ENCODE results near the gene CDKAL1.

The CDKAL1 gene

DNA sequence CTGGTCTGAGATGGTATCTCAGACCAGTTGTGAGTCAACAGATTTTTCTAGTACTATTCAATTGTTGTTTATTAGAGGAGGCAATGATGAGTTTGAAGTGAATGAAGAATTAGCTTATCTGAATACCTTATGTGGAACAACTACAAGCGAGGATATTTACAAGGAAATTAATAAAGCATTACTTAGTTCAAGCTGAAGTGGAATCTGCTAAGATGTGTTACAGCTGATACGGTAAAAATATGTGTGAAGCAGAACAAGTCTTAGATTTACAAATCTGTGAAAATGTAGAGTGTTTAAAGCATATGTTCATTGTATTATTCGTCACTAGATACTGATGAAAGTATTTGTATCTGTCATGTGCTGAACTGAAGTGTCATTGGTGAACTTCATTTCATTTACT, 272.4 kb downstream of the CDKAL1 start:
- TF ChIP-seq, protein P1, sequence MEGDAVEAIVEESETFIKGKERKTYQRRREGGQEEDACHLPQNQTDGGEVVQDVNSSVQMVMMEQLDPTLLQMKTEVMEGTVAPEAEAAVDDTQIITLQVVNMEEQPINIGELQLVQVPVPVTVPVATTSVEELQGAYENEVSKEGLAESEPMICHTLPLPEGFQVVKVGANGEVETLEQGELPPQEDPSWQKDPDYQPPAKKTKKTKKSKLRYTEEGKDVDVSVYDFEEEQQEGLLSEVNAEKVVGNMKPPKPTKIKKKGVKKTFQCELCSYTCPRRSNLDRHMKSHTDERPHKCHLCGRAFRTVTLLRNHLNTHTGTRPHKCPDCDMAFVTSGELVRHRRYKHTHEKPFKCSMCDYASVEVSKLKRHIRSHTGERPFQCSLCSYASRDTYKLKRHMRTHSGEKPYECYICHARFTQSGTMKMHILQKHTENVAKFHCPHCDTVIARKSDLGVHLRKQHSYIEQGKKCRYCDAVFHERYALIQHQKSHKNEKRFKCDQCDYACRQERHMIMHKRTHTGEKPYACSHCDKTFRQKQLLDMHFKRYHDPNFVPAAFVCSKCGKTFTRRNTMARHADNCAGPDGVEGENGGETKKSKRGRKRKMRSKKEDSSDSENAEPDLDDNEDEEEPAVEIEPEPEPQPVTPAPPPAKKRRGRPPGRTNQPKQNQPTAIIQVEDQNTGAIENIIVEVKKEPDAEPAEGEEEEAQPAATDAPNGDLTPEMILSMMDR (conservative IDR thresholded peaks at IDR 0.05; ENCODE audit: low read depth, low read length) = no peak
- H3K4me1 ChIP-seq (ENCODE audit: low read depth, poor library complexity, severe bottlenecking) = no peaks in the 10 kb centered on the region
- no peaks in the 10 kb centered on the region for H3K27me3 ChIP-seq (ENCODE audit: insufficient read depth, low read depth)
- H4K20me1 ChIP-seq (ENCODE audit: insufficient read depth) = no peaks in the 10 kb centered on the region
- no peak overlapping the region for H2AFZ ChIP-seq (ENCODE audit: low read depth)
- no peak overlapping the region for H3K27ac ChIP-seq
- no peak overlapping the region for H3K9ac ChIP-seq
- no peaks in the 10 kb centered on the region for H3K79me2 ChIP-seq (ENCODE audit: insufficient read depth, low read depth)
- H3K36me3 ChIP-seq (ENCODE audit: insufficient read depth) = no peaks in the 10 kb centered on the region
- no peak overlapping the region for H3K4me2 ChIP-seq
- H3K4me3 ChIP-seq (IDR thresholded peaks at IDR 0.05; ENCODE audit: insufficient read depth, low read depth, low read length) = no peak overlapping the region

DNA sequence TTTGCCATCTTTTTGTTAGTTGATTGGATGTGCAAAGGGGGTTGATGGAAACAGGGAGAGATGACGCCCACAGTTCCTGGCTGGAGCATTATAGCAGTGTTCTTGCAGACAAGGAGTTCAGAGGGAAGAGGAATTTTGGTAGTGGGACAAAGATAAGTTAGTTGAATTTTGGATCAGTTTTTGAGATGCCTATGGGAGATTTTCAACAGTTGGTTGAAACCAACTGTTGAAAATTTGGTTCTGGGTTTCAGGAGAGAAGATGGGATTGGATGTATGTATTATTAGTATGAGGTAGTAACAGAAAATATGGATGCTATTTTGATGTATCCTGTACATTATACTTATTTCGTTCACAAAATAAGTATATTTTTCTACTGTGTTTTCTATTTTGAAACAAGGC, 274.2 kb downstream of the CDKAL1 start:
- H3K4me3 ChIP-seq (IDR thresholded peaks at IDR 0.05; ENCODE audit: insufficient read depth, low read depth, low read length) = no peak overlapping the region
- H3K9ac ChIP-seq = no peak overlapping the region
- no peak overlapping the region for H3K27ac ChIP-seq

DNA sequence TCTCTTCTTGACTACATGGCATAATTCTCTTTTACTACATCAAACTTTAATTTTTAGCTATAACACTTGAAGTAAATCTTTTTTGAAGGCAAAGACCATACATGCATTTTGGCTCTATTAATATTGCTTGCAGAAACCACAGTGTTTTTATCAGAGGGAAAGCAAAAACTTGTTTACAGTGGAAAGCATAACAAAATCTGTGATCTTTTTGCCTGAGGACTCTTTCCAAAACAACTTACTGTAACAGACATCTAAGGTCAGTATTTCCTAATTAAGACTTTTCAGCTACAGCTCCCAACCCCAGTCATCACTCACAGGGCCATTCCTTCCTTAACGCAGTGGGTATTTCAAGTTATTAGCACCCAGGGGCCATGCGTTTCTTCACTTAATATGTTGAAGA, 274.7 kb downstream of the CDKAL1 start:
- Histone ChIP-seq H4K20me1 (ENCODE audit: insufficient read depth) (no peaks in the 10 kb centered on the region), H3K9ac (no peak overlapping the region), H3K27ac (no peak overlapping the region), H3K4me2 (no peak overlapping the region), H3K79me2 (ENCODE audit: insufficient read depth, low read depth) (no peaks in the 10 kb centered on the region), H3K27me3 (ENCODE audit: insufficient read depth, low read depth) (no peaks in the 10 kb centered on the region), H3K36me3 (ENCODE audit: insufficient read depth) (no peaks in the 10 kb centered on the region), H3K4me1 (ENCODE audit: low read depth, poor library complexity, severe bottlenecking) (no peaks in the 10 kb centered on the region), H3K4me3 (IDR thresholded peaks at IDR 0.05; ENCODE audit: insufficient read depth, low read depth, low read length) (no peak overlapping the region), H2AFZ (ENCODE audit: low read depth) (no peak overlapping the region)
- TF ChIP-seq, protein P1 (conservative IDR thresholded peaks at IDR 0.05; ENCODE audit: low read depth, low read length) = no peak

More for the DNA sequence above, 274.2 kb downstream of the CDKAL1 start:
- Histone ChIP-seq H3K4me2 (no peak overlapping the region), H3K4me1 (ENCODE audit: low read depth, poor library complexity, severe bottlenecking) (no peaks in the 10 kb centered on the region), H4K20me1 (ENCODE audit: insufficient read depth) (no peaks in the 10 kb centered on the region), H2AFZ (ENCODE audit: low read depth) (no peak overlapping the region), H3K36me3 (ENCODE audit: insufficient read depth) (no peaks in the 10 kb centered on the region), H3K79me2 (ENCODE audit: insufficient read depth, low read depth) (no peaks in the 10 kb centered on the region), H3K27me3 (ENCODE audit: insufficient read depth, low read depth) (no peaks in the 10 kb centered on the region)
- TF ChIP-seq, protein P1 (conservative IDR thresholded peaks at IDR 0.05; ENCODE audit: low read depth, low read length) = no peak

DNA sequence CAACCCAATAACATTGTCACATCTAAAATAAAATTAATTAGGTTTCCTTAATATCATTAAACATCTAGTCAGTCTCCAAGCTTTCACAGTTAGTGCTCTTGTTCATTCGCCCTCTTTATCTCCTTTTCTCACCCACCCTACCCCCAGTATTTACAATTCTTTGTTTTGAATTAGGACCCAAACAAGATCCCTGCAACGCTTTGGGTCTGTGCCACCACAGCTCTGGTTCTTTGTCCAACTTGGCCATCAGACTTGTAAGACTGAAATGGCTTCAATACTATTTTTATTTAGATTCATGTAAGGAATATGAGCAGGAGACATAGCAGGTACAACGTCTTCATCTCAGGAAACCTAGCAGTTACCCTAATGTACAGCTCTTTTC, 276.5 kb downstream of the CDKAL1 start:
- no peak overlapping the region for H2AFZ ChIP-seq (ENCODE audit: low read depth)
- no peaks in the 10 kb centered on the region for H4K20me1 ChIP-seq (ENCODE audit: insufficient read depth)
- H3K27ac ChIP-seq = no peak overlapping the region

More for the DNA sequence above, 276.5 kb downstream of the CDKAL1 start:
- H3K9ac ChIP-seq = no peak overlapping the region
- TF ChIP-seq, protein P1 (conservative IDR thresholded peaks at IDR 0.05; ENCODE audit: low read depth, low read length) = no peak
- H3K4me2 ChIP-seq = no peak overlapping the region
- no peaks in the 10 kb centered on the region for H3K4me1 ChIP-seq (ENCODE audit: low read depth, poor library complexity, severe bottlenecking)
- H3K27me3 ChIP-seq (ENCODE audit: insufficient read depth, low read depth) = no peaks in the 10 kb centered on the region
- no peak overlapping the region for H3K4me3 ChIP-seq (IDR thresholded peaks at IDR 0.05; ENCODE audit: insufficient read depth, low read depth, low read length)
- H3K36me3 ChIP-seq (ENCODE audit: insufficient read depth) = no peaks in the 10 kb centered on the region
- no peaks in the 10 kb centered on the region for H3K79me2 ChIP-seq (ENCODE audit: insufficient read depth, low read depth)
